Measurements from ENCODE around the gene SLC35E4. TPM values are rescaled to one million over a fixed set of nuclear protein-coding genes. Genes with fewer than 3 reads are reported as not detected.

SLC35E4 gene
- total and polyA plus RNA-seq, 9 of the 15 experiments (the other 6 are each of a cell fraction or from before 2014, with no cell fraction given) = 0.06 to 2.3 (median 0.86) TPM; not detected in 1

DNA sequence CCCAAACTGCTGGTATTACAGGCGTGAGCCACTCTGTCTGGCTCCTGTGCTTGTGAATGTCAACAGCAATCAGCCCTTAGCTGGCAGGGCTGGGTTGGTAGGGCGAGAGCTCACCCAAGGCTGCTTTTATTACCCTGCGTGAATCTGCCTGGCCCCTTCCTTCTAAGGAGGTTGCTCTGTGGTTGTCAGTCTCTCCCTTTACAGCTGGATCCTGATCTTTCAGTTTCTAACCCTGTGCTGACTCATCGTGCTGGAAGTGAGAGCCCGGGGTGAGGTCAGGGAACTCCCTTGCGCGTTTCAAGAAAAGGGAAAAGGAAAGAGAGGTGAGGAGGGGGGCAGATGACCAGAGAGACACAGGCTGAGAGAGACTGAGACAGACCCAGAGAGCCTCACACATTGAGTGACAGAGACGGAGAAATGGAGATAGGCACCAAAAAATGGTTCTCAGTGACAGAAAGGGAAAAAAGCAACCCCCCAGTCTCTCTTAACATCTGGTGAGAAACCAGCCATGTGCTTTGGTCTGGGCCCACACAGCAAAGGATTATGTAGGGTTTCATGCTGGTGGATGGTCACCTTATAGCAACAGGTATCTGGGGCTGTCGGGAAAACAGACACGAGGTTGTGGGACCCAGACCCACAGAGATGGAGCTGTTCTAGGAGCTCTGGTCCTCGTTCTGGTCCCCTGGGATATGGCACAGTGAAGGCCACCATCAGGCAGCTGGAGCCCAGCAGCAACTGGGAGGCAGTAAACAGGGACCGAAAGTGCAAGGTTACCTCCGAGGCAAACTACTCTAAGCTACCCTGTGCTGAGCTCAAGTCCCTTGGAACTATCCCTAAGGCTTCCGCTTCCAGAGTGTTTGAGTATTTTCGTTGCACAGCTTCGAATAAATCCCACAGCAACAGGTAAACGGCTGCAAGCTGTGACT lies 26.1 kb upstream of the SLC35E4 start:
- Histone ChIP-seq H3K4me3 (no peak overlapping the region), H2AFZ (ENCODE audit: low read depth, low read length) (peak overlapping the region; percentile 85), H3K9me1 (ENCODE audit: control insufficient read depth, insufficient read depth, low read length) (no peaks in the 10 kb centered on the region), H3K9me3 (replicated peaks; ENCODE audit: control insufficient read depth, insufficient read depth, low read depth, low read length) (no peaks in the 10 kb centered on the region), H4K20me1 (replicated peaks; ENCODE audit: control insufficient read depth, insufficient read depth, low read length) (no peaks in the 10 kb centered on the region), H3K27ac (ENCODE audit: extremely low read depth, low read depth, low read length) (peak overlapping the region; percentile 78), H3K36me3 (ENCODE audit: control insufficient read depth, insufficient read depth, low read length) (no peaks in the 10 kb centered on the region), H3K79me2 (ENCODE audit: control insufficient read depth, insufficient read depth, low read length) (no peaks in the 10 kb centered on the region), H3K4me2 (ENCODE audit: insufficient read depth, low read length) (peak overlapping the region; percentile 71), H3K4me1 (replicated peaks in 1 of 2; ENCODE audit: control insufficient read depth in 2 of 2, insufficient read depth in 2 of 2, low read length in 2 of 2) (peaks cover 21 to 41% of the 10 kb centered on the region in 2 experiments), H3K9ac (ENCODE audit: insufficient read depth in 1 of 2, low read depth in 2 of 2, low read length in 2 of 2) (peak overlapping the region; percentile 63 to 87), H3K27me3 (ENCODE audit: control insufficient read depth in 2 of 2, insufficient read depth in 2 of 2, low read length in 2 of 2) (no peaks in the 10 kb centered on the region)
- ChIA-PET CTCF (ENCODE audit: low intra/inter-chr PET ratio) (no interaction called here), POLR2A (interaction anchor here (0.6 to 2.8 kb wide), 5 partner anchors 9 to 578 kb away, joined by 3 to 17 read pairs (median 3); partner anchors contain the start of genes PES1 and SLC35E4)
- DNase-seq (ENCODE audit: extremely low read depth in 1 of 4, low spot score in 3 of 4) = peak; percentile 81 to 87 (median 83)
- peak; percentile 97 for FAIRE-seq
- ATAC-seq = peak; percentile 84
- TSS peak; percentile 58 for BruUV-seq (replicated peaks)
- intact Hi-C loops (cut with micrococcal nuclease) (no loop called here), in situ Hi-C loops (cut with MboI) (loop anchor here (10.0 kb wide), 1 partner anchor 325 kb away; the partner anchor contains the start of gene CASTOR1)
- WGBS (ENCODE audit: insufficient coverage, low coverage, missing lambda C conversion rate) = 29% methylated on average over 15 of the region's 17 CpGs
- peak; percentile 80 for TF ChIP-seq JUN (IDR thresholded peaks at IDR 0.05; ENCODE audit: borderline replicate concordance, low read depth, low read length)
- TF ChIP-seq JUN (CRISPR knock-in tag; IDR thresholded peaks at IDR 0.05; ENCODE audit: borderline replicate concordance) = no peak
- TF ChIP-seq CXXC5 (CRISPR knock-in tag; IDR thresholded peaks at IDR 0.05) = peak; percentile 37; the same call in 1 of the 2 replicates
- TF ChIP-seq DPF2 (IDR thresholded peaks at IDR 0.05) = peak; percentile 76
- no peak for TF ChIP-seq KDM5B (IDR thresholded peaks at IDR 0.05; ENCODE audit: insufficient replicate concordance, low read depth, low read length)
- TF ChIP-seq ZNF766 (CRISPR knock-in tag; conservative IDR thresholded peaks at IDR 0.05) = 0 out of 2 replicates have a peak, but pooled peaks have one; percentile 43
- peak; percentile 77 for TF ChIP-seq TAF9B (IDR thresholded peaks at IDR 0.05; ENCODE audit: partially characterized antibody)
- TF ChIP-seq, protein P1, sequence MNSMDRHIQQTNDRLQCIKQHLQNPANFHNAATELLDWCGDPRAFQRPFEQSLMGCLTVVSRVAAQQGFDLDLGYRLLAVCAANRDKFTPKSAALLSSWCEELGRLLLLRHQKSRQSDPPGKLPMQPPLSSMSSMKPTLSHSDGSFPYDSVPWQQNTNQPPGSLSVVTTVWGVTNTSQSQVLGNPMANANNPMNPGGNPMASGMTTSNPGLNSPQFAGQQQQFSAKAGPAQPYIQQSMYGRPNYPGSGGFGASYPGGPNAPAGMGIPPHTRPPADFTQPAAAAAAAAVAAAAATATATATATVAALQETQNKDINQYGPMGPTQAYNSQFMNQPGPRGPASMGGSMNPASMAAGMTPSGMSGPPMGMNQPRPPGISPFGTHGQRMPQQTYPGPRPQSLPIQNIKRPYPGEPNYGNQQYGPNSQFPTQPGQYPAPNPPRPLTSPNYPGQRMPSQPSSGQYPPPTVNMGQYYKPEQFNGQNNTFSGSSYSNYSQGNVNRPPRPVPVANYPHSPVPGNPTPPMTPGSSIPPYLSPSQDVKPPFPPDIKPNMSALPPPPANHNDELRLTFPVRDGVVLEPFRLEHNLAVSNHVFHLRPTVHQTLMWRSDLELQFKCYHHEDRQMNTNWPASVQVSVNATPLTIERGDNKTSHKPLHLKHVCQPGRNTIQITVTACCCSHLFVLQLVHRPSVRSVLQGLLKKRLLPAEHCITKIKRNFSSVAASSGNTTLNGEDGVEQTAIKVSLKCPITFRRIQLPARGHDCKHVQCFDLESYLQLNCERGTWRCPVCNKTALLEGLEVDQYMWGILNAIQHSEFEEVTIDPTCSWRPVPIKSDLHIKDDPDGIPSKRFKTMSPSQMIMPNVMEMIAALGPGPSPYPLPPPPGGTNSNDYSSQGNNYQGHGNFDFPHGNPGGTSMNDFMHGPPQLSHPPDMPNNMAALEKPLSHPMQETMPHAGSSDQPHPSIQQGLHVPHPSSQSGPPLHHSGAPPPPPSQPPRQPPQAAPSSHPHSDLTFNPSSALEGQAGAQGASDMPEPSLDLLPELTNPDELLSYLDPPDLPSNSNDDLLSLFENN (IDR thresholded peaks at IDR 0.05; ENCODE audit: low read depth in 2 of 2, low read length in 2 of 2) = no peak
